GM06990 (cell line): Measurements from ENCODE around the gene ABHD14A.
A peak's percentile ranks its signal among the peaks of the same experiment; 100 is the strongest.
"Not testable (repeated sequence)": the region's sequence is repeated elsewhere in the genome, so short reads cannot be mapped to it uniquely, and the experiment has no call there.

ENCODE experiments used
- DNase-seq: peaks from one replicate; pipeline ENCODE4 v3.0.0-alpha.2; 2011; ENCODE audit not compliant: insufficient read length; ENCODE audit errors: extremely low read depth
- H3K27me3 ChIP-seq: replicated peaks from 2 replicates; pipeline ENCODE4 v1.6.0; 2011; ENCODE audit warnings: low read length; ENCODE audit not compliant: control insufficient read depth, insufficient read depth
- H3K36me3 ChIP-seq: 2 replicates; pipeline ENCODE4 v1.5.1; 2011; ENCODE audit warnings: low read length; ENCODE audit not compliant: control insufficient read depth, insufficient read depth
- H3K4me3 ChIP-seq: replicated peaks from 2 replicates; pipeline ENCODE4 v1.5.1; 2011; ENCODE audit warnings: low read depth, mild to moderate bottlenecking, control low read depth, low read length
- CTCF ChIP-seq: IDR thresholded peaks from 2 replicates; pipeline ENCODE4 v1.5.1; 2011; ENCODE audit warnings: low read length, control low read depth, mild to moderate bottlenecking, inconsistent platforms; ENCODE audit not compliant: insufficient read depth, poor library complexity, severe bottlenecking

ABHD14A gene

GRCh38 chr3:51974963-51975851 lies at the start of gene ABHD14A:
ABHD14A (plus strand) TSS chr3:51975064; CDS start chr3:51975136, 72 bp downstream.
- peaks cover 2% of the 10 kb centered on the region; the same call in 1 of the 2 replicates for H3K36me3 ChIP-seq
- TF ChIP-seq CTCF, result no peak
- H3K4me3 ChIP-seq, result peak within 1 kb of the TSS; percentile 97
- peak; percentile 87 for DNase-seq
- H3K27me3 ChIP-seq, result no peaks in the 10 kb centered on the region

DNA sequence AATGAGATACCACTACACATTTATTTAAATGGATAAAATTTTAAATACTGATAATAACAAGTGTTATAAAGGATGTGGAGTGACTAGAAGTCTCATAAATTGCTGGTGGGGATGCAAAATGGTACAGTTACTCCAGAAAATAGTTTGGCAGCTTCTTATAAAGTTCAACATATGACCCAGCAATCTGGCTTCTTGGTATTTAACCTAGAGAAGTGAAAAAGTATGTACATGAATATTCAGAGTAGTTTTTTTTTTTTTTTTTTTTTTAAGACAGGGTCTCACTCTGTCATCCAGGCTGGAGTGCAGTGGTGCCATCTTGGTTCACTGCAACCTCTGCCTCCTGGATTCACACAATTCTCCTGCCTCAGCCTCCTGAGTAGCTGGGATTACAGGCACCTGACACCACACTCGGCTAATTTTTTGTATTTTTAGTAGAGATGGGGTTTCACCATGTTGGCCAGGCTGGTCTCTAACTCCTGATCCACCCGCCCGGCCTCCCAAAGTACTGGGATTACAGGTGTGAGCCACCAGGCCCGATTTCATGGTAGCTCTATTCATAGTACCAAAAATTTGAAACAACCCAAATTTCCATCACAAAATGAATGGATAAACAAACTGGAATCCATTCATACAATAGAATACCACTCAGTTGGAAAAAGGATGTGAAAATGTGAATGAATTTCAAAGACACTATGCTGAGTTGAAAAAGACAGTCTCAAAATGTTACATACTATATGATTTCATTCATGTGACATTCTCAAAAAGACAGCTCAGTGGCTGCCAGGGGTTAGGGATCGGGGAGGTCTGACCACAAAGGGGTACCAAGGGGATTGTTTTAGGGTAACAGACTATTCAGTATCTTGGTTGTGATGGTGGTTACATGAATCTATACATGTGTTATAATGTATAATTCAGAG lies 47.5 kb upstream of the ABHD14A start:
- no peaks in the 10 kb centered on the region for H3K27me3 ChIP-seq
- H3K4me3 ChIP-seq, result no peak overlapping the region
- no peak for TF ChIP-seq CTCF
- no peak for DNase-seq
- no peaks in the 10 kb centered on the region; the same call in 1 of the 2 replicates for H3K36me3 ChIP-seq

DNA sequence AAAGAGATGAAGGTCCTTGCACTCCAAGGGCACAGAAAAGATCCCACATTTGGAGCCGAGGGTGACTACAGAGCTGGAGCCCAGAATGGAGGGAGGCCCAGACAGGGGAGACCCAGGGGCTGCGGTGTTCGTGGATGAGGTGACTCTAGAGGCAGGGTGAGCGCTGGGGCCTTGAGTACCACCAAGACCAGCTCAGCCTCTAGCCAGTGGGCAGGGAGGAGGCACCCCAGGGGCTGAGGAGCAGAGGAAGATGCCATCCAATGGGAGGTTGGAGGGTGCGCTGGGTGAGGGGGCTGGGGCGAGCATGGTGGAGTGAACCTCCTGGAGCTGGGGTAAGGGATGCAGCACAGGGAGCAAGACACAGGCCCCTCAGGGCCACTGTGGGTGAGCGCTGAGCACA lies 46.4 kb upstream of the ABHD14A start:
- Histone ChIP-seq H3K36me3 (peaks cover 8% of the 10 kb centered on the region), H3K27me3 (no peaks in the 10 kb centered on the region), H3K4me3 (no peak overlapping the region)
- no peak for TF ChIP-seq CTCF
- DNase-seq, result no peak

- H3K4me3 ChIP-seq, H3K27me3 ChIP-seq, DNase-seq: not testable (repeated sequence)
- H3K36me3 ChIP-seq, result peaks cover 13% of the 10 kb centered on the region
Measured at GRCh38 chr3:51928981-51929380, 45.9 kb upstream of the ABHD14A start.

- TF ChIP-seq CTCF, result no peak
- no peak overlapping the region for H3K4me3 ChIP-seq
- no peak for DNase-seq
- peaks cover 17% of the 10 kb centered on the region for H3K36me3 ChIP-seq
- H3K27me3 ChIP-seq, result no peaks in the 10 kb centered on the region
Measured at GRCh38 chr3:51929420-51930003, 45.4 kb upstream of the ABHD14A start.
